Motor neuron (in vitro differentiated cells): Measurements from ENCODE around the gene TET2. TPM values are rescaled to one million over a fixed set of nuclear protein-coding genes. Genes with fewer than 3 reads are reported as not detected.

Experiments used
- ATAC-seq, 8 experiments: fragments of 200-7000 bp; cut with Tn5 transposase; replicated peaks in 6 of 8; 2 replicates each; pipeline ENCODE4 v1.8.0; 2021; ENCODE audit warnings: mild to moderate bottlenecking in 8 of 8, moderate library complexity in 8 of 8
- H3K27ac ChIP-seq, 2 donors: fragments of 250-450 bp; sonication (Bioruptor Pico); 2 replicates each; pipeline ENCODE4 v1.9.0; 2021; ENCODE audit warnings: antibody characterized with exemption in 2 of 2, mild to moderate bottlenecking in 2 of 2, moderate library complexity in 1 of 2
- H3K4me1 ChIP-seq, 2 donors: fragments of 250-450 bp; sonication (Bioruptor Pico); replicated peaks in 1 of 2; 2 replicates each; pipeline ENCODE4 v1.6.1; 2021; ENCODE audit warnings: antibody characterized with exemption in 2 of 2, mild to moderate bottlenecking in 2 of 2, moderate library complexity in 1 of 2
- H3K4me3 ChIP-seq, 5 donors: fragments of 250-450 bp; sonication (Bioruptor Pico); 2 replicates each; pipeline ENCODE4 v1.9.0; 2021; ENCODE audit warnings: antibody characterized with exemption in 5 of 5, mild to moderate bottlenecking in 5 of 5, moderate library complexity in 4 of 5
- WGBS, 10 experiments: fragments of 450-650 bp; shearing (Covaris generic); methylation state at CpG; one replicate each; pipeline ENCODE4 v1.0.0; 2022; 5-methylcytosine and 5-hydroxymethylcytosine counted together
- in situ Hi-C, 9 experiments: fragments of 400-800 bp; cut with MboI; loops; one replicate each; pipeline ENCODE4 v1.15.0; 2021; ENCODE audit warnings: low sequenced_read_pairs in 9 of 9, low pct_unique_long_range_greater_than_20kb in 2 of 9; ENCODE audit not compliant: unreplicated experiment in 9 of 9
- total RNA-seq, 8 experiments: library from RNA; unstranded; fragments of 300-600 nt; gene quantifications; 2 replicates each; pipeline versions ENCODE4 v1.2.3 to v1.2.4, GENCODE V29; 2022

The TET2 gene
- total RNA-seq, 8 experiments from 2014 or later, result 6.5 to 57.0 (median 35.6) TPM

GRCh38 chr4:105147016-105147552, 408 bp downstream of the TET2 start:
- Histone ChIP-seq H3K27ac (peak overlapping the region; percentile 93 to 94), H3K4me1 (peaks cover 4 to 9% of the 10 kb centered on the region in 2 donors), H3K4me3 (peak overlapping the region; percentile 64 to 96 (median 80))
- in situ Hi-C loops, result loop anchor here in 4 of 9 experiments (10.0 to 25.0 kb wide), 2 partner anchors 315 to 328 kb away; partner anchors contain the start of gene PPA2 (in 4 of the 4)
- ATAC-seq, result peak; percentile 0 to 17 (median 12)
- WGBS, 10 experiments, result 0 to 3% (median 0%) methylated on average over 2 to 11 of the region's 12 CpGs

- in situ Hi-C loops, result loop anchor here in 4 of 9 experiments (10.0 to 25.0 kb wide), 2 partner anchors 315 to 327 kb away; partner anchors contain the start of gene PPA2 (in 4 of the 4)
- peak overlapping the region; percentile 93 to 94 for H3K27ac ChIP-seq
- WGBS, 10 experiments, result 0 to 3% (median 0%) methylated on average over 2 to 6 of the region's 16 CpGs; no CpG with 5 or more reads in 3 of the 10 experiments
- H3K4me1 ChIP-seq, result peaks cover 4 to 9% of the 10 kb centered on the region in 2 donors
- ATAC-seq, result peak in 6 of 8 experiments; percentile 3 to 29 (median 26)
- peak overlapping the region; percentile 64 to 96 (median 80) for H3K4me3 ChIP-seq
Observed at GRCh38 chr4:105147553-105148161, 981 bp downstream of the TET2 start.

GRCh38 chr4:105148356-105148755, 1.7 kb downstream of the TET2 start:
- peak overlapping the region in 1 of 2 donors; percentile 94 for H3K27ac ChIP-seq
- in situ Hi-C loops, result loop anchor here in 4 of 9 experiments (10.0 to 25.0 kb wide), 2 partner anchors 314 to 326 kb away; partner anchors contain the start of gene PPA2 (in 4 of the 4)
- 0 to 33% (median 15%) methylated on average over 1 of the region's 1 CpG; no CpG with 5 or more reads in 3 of the 10 experiments for WGBS, 10 experiments
- H3K4me1 ChIP-seq, result peaks cover 4 to 9% of the 10 kb centered on the region in 2 donors
- ATAC-seq, result no peak
- peak overlapping the region; percentile 64 to 96 (median 80) for H3K4me3 ChIP-seq

DNA sequence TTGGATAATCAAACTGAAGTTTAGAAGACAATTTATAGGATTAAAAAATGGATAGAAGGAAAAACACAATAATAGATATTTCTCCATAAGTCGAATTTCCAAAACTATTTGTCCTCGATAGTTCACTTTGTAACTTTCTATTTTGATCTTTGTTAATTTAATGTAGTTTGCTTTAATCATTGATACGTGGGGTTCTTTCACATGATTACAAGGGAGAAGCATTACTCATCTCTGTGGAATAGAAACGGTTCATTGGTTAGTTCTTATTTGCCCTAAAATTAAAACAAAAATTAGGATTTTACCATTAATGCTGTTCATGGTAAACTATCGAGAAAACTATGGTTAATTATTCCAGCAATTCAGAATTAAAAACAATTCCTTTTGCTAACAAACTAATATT, 2.1 kb downstream of the TET2 start:
- no peak for ATAC-seq
- WGBS, 10 experiments, result 32 to 79% (median 50%) methylated on average over 2 to 5 of the region's 5 CpGs
- Histone ChIP-seq H3K4me3 (peak overlapping the region; percentile 64 to 96 (median 80)), H3K4me1 (peaks cover 4 to 9% of the 10 kb centered on the region in 2 donors), H3K27ac (no peak overlapping the region)
- in situ Hi-C loops, result loop anchor here in 4 of 9 experiments (10.0 to 25.0 kb wide), 2 partner anchors 314 to 326 kb away; partner anchors contain the start of gene PPA2 (in 4 of the 4)

DNA sequence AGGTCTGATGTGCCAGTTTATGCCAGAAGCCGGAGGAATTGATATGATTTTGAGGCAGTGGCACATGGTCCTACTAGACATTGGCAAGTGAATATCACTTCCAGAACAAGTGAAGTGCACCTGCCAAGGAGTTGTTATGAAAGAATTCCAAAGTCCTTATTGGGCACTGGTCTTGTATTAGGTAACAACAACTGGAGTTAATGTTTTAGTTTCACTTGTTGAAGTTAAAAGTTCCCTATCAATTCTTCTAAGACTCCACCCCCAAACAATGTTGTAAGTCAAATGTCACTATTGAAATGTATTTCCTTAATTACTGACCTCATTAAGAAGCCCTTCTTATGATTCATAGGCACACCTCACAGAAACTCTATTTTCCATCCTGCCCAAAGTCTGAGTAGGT, 3.1 kb downstream of the TET2 start:
- in situ Hi-C loops, result loop anchor here in 4 of 9 experiments (10.0 to 25.0 kb wide), 2 partner anchors 313 to 325 kb away; partner anchors contain the start of gene PPA2 (in 4 of the 4)
- ATAC-seq, result no peak
- Histone ChIP-seq H3K4me1 (peaks cover 4 to 9% of the 10 kb centered on the region in 2 donors), H3K4me3 (peak overlapping the region in 2 of 5 donors; percentile 80 to 96), H3K27ac (no peak overlapping the region)
- WGBS, 10 experiments, result 100% methylated on average over 1 of the region's 1 CpG; no CpG with 5 or more reads in 4 of the 10 experiments

DNA sequence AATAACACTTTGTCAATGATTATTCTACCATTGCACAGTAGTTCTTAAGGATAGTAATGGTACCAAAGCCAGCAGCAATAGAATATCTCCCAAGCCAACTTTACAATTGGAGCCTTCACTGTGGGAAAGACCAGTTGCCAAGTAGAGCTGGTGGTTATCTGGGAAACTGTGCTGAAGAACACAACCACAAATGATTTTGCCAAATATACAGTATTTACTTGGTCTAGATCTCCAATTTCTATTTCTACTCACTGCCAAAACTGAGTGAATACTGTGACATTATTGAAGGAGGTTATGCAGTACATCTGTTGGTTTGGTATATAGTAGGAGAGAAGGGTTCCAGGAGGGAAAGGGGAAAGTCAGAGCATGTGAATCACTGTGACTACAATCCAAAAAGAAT, 3.8 kb downstream of the TET2 start:
- H3K4me3 ChIP-seq, result no peak overlapping the region
- in situ Hi-C loops, result no loop called here
- H3K4me1 ChIP-seq, result peaks cover 4 to 9% of the 10 kb centered on the region in 2 donors
- no peak overlapping the region for H3K27ac ChIP-seq
- no peak for ATAC-seq

GRCh38 chr4:105153749-105154148, 7.1 kb downstream of the TET2 start:
- Histone ChIP-seq H3K4me3 (no peak overlapping the region), H3K27ac (no peak overlapping the region), H3K4me1 (peaks cover 4 to 9% of the 10 kb centered on the region in 2 donors)
- no peak for ATAC-seq
- in situ Hi-C loops, result no loop called here
- 80 to 100% (median 92%) methylated on average over 1 of the region's 1 CpG; no CpG with 5 or more reads in 4 of the 10 experiments for WGBS, 10 experiments

DNA sequence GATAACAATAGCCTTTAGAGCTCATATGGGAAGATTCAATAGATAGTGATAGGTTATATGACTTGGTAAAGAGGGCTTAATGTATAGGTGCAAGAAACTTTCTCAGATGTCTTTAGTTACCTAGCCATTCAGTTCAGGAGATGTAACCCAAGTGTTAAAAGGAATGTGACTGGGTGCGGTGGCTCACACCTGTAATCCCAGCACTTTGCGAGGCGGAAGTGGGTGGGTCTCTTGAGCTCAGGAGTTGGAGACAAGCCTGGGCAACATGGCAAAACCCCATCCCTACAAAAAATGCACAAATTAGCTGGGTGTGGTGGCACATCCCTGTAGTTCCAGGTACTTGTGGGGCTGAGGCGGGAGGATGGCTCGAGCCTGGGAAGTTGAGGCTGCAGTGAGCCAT, 7.9 kb downstream of the TET2 start:
- in situ Hi-C loops, result no loop called here
- 87 to 100% (median 100%) methylated on average over 1 to 5 of the region's 5 CpGs; no CpG with 5 or more reads in 3 of the 10 experiments for WGBS, 10 experiments
- H3K4me1 ChIP-seq, result peaks cover 4 to 5% of the 10 kb centered on the region in 2 donors
- ATAC-seq, result no peak
- H3K4me3 ChIP-seq, result no peak overlapping the region
- no peak overlapping the region for H3K27ac ChIP-seq

DNA sequence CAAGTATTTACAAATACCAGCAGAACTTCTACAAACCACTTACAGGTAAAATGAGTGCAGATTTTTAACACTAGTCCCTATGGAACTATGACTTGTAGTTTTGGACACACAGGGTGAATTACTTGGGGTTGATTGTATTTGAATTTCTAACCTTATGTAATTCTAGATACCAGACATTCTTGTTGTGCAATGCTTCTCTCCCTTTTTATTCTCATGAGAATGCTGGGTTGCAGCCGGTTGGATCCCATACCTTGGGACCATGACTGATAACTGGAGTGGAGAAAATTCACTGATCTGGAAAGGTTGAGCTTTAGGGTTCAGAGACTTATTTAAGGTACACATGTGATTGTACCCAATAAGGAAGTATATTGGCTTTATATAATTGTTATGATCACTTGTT, 8.8 kb downstream of the TET2 start:
- H3K4me1 ChIP-seq, result no peaks in the 10 kb centered on the region
- in situ Hi-C loops, result no loop called here
- H3K27ac ChIP-seq, result no peak overlapping the region
- 80 to 100% (median 100%) methylated on average over 1 of the region's 1 CpG; no CpG with 5 or more reads in 4 of the 10 experiments for WGBS, 10 experiments
- ATAC-seq, result no peak
- no peak overlapping the region for H3K4me3 ChIP-seq

- Histone ChIP-seq H3K4me1 (peaks cover 6 to 8% of the 10 kb centered on the region in 2 donors), H3K4me3 (no peak overlapping the region), H3K27ac (no peak overlapping the region)
- peak in 3 of 8 experiments; percentile 31 to 57 (median 31) for ATAC-seq
- WGBS, 10 experiments, result 26 to 100% (median 65%) methylated on average over 2 to 8 of the region's 9 CpGs; no CpG with 5 or more reads in 2 of the 10 experiments
- in situ Hi-C loops, result no loop called here
Observed at GRCh38 chr4:105158837-105159236, 12.2 kb downstream of the TET2 start.

DNA sequence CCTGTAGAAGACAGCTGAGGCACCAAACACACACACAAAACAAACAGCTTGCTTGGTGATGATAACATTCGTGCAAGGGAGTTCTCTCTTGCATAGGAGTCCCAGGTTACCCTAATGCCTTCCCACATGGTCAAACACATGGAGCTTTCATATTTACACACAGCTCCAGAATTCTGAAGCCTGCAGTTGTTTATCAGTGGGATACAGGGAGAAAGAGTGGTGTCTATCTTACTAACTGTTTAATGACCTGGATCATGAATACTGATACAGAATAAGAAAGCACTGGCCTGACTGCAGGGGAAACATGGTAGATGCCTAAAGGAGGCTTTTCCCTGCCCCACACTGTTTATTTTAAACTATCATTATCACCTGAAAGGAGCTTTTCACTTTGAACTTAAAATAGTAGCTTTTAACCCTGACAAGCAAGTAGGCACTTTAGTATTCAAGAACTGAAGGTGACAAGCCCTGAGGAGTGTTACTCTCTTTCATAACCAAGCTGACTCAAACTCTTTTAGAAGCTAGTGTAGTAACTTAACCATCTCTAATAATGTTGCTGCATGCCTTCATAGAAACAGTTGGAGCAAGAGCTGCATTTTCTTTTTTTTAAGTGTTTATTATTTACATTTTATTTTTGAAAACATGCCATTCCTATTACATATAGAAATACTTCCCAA, 15.6 kb downstream of the TET2 start:
- no peak overlapping the region for H3K4me3 ChIP-seq
- WGBS, 10 experiments, result 25 to 80% (median 40%) methylated on average over 1 of the region's 1 CpG; no CpG with 5 or more reads in 4 of the 10 experiments
- no peak overlapping the region for H3K27ac ChIP-seq
- H3K4me1 ChIP-seq, result peaks cover 6 to 8% of the 10 kb centered on the region in 2 donors
- in situ Hi-C loops, result no loop called here
- peak in 4 of 8 experiments; percentile 22 to 92 (median 44) for ATAC-seq

GRCh38 chr4:105164548-105164947, 17.9 kb downstream of the TET2 start:
- in situ Hi-C loops, result no loop called here
- no peak overlapping the region for H3K4me3 ChIP-seq
- peaks cover 6 to 8% of the 10 kb centered on the region in 2 donors for H3K4me1 ChIP-seq
- no peak for ATAC-seq
- no peak overlapping the region for H3K27ac ChIP-seq
- whole genome bisulfite sequencing, 10 experiments, result 89 to 100% (median 100%) methylated on average over 1 of the region's 1 CpG; no CpG with 5 or more reads in 5 of the 10 experiments

DNA sequence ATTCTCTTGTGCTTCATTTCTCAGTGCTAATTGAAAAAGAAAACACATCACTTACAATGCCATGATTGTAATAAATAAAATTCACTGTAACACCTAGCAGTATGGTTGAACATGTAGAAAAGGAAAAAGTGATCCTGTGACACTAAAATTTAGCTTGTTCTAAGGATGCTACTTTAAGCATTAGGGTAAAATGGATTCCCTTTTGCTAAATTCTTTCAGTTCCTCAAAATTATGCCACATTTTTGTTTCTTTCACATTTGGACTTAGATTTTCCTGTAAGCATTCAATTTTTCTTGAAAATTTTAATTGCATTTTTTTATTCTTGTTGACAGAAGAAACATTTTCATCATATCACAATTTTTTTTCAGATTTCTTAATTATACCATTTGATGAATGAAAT, 19.4 kb downstream of the TET2 start:
- Histone ChIP-seq H3K27ac (no peak overlapping the region), H3K4me1 (peaks cover 6 to 8% of the 10 kb centered on the region in 2 donors), H3K4me3 (no peak overlapping the region)
- in situ Hi-C loops, result no loop called here
- no peak for ATAC-seq
